Renal cortical epithelial cell (primary cell): ENCODE data around the gene OVAAL. TPM values are rescaled to one million over a fixed set of nuclear protein-coding genes. Genes with fewer than 3 reads are reported as not detected.

Experiments used
- DNase-seq: peaks from one replicate; pipeline ENCODE4 v3.0.0-alpha.2; 2011; ENCODE audit warnings: low read depth
- total RNA-seq: library from RNA; depleted of rRNA; stranded (reverse); fragments of >200 nt; gene quantifications from 2 replicates; pipeline ENCODE4 v1.2.3, GENCODE V29; 2014

Gene OVAAL
- not detected in 2 replicates for total RNA-seq

GRCh38 chr1:180558664-180559063, at the start of gene OVAAL:
Gene OVAAL (plus strand): TSS chr1:180558964.
- DNase-seq, result no peak

- DNase-seq, result no peak
These were observed 47.9 kb upstream of the OVAAL start for GRCh38 chr1:180510882-180511281.

- DNase-seq, result no peak
These were observed 45.2 kb upstream of the OVAAL start for GRCh38 chr1:180513531-180513930.

DNA sequence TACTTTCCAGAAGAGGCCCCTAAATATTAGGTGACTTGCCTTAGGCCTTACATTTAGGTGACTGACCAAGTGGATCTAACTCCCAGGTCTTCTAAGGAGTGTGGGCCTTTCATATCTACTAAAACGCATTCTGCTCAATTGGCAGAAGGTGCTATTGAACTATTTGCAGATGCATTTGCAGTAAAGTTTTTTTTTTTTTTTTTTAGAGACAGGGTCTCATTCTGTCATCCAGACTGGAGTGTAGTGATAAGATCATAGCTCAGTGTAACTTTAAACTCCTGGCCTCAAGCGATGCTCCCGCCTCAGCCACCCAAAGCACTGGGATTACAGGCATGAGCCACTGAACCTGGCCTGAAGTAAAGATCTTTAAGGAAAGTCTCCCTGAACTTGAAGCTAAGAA, 43.4 kb upstream of the OVAAL start:
- DNase-seq, result no peak

DNA sequence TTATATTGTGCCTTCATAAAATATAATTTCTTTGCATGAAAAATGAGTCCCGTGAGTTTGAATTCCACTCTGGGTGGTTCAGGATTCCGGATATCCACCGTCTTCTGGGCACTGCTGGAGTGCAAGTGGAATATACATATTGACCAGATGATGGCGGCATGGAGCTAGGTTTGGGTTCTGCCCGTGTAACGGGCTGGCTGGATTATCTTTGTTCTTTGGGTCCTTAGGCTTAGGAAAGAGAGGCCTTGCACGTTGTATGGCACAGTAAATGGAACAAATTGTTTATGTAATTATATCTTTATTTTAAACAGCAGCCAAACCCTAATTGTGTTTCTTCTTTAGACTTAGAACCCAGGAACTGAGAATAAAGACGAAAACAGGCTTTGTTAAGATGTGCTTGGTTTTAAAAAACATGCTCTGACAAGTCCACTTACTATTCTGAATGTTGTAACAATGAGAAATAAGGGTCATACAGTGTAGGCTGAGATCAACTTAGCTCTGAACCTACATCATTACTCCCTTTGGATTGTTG, 42.8 kb upstream of the OVAAL start:
- peak; percentile 70 for DNase-seq

GRCh38 chr1:180519846-180520245, 38.9 kb upstream of the OVAAL start:
- no peak for DNase-seq

GRCh38 chr1:180521474-180522212, 37.1 kb upstream of the OVAAL start:
- DNase-seq, result peak; percentile 75

DNA sequence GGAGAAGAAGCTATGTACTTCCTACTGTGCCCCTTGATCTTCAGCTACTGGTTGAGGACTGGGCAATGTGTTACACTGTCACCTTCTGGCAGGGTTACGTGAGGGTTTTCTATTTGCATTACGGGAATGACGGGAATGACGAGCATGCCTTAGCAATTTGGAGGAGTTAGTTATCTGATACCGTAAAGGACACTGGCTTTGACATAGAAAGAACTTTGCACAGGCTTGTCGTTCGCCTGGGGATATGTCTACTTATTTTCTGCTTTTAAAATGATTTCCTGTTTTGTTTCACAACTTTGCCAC, 36.6 kb upstream of the OVAAL start:
- DNase-seq, result no peak

DNA sequence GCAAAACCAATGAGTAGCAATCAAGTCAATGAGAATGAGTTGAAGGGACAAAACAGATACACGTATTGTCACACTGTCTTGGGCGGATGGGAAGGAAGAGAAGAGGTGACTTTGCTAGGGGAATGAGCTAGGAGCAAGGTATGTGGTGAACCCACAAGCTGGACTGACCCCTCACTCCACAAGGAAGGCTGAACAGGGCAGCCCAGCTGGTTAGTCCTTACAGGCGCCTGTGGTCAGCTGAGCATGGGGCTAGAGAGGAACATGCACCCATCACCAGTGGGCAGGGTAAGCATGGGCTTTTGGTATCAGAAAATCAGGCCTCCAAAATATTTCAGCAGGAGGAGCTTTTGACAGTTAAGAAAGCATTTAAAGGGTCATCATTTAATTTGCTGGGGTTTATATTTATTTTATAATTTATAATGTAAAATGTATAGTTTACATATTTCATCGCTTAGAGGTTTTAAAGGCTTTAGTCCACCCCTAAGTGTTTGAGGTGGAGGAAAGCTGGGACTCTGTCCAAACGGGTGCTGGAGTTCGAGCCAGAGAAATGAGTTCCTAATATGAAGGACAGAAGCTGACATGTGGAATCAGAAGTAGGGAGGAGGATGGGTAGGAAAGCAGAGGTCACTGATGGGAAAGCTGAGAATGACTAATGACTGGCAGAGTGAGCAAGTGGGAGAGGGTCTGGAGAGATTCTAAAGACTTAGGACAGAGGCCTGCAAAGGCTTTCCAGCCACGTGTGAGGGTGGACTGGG, 34.4 kb upstream of the OVAAL start:
- no peak for DNase-seq

DNA sequence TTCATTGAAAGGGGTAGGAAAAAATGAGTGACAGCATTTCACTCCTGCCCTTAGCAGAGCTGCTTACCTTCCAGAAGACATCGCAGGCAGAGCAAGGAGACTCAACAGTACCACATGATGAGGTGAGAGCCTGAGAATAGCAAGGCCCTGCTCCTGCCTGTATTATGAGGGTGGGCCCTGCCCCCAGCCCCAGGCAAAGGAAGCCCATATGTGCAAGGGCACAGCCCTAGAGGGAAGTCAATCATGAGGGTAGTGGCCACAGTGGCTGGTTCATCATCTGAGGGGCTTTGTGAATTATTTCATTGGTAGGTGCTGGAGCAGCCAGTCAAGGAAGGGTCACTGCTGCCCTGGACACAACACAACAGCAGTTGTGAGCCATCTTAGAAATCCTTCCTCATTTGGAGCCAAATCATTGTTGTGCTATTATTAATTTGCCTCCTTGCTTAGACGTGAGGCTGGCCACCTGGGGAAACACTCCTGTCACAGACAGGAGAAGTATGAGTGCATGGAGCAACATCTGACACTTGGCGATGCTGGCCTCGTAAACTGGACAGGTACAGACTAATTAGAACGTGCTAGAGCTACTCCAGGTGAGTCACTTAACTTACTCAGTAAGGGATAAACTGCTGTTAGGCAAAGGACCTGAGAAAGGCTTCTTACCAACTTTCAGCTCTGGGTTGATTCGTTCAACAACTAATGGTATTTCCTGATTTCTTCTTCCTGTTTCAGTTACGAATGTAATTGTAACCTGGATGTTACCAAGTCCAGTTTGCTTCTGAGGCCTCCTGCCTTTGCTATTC, 33.6 kb upstream of the OVAAL start:
- DNase-seq, result no peak

DNA sequence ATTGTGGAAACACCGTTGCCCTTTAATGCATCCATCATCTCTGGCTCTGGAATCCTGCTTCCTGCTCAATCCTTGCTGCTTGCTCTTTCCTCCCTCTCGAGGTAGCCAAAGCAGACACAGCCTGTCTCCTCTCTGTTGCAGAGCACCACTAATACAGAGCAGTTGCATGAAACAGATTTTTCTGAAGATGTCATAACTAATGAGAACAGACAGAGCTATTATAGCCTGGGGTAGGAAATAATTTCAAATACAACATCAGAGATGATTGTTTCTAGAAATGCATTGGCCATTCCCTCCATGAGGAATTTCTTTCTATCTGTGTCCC, 33.1 kb upstream of the OVAAL start:
- no peak for DNase-seq

- DNase-seq, result peak; percentile 78
These were observed 31.6 kb upstream of the OVAAL start for GRCh38 chr1:180527101-180527669.

DNA sequence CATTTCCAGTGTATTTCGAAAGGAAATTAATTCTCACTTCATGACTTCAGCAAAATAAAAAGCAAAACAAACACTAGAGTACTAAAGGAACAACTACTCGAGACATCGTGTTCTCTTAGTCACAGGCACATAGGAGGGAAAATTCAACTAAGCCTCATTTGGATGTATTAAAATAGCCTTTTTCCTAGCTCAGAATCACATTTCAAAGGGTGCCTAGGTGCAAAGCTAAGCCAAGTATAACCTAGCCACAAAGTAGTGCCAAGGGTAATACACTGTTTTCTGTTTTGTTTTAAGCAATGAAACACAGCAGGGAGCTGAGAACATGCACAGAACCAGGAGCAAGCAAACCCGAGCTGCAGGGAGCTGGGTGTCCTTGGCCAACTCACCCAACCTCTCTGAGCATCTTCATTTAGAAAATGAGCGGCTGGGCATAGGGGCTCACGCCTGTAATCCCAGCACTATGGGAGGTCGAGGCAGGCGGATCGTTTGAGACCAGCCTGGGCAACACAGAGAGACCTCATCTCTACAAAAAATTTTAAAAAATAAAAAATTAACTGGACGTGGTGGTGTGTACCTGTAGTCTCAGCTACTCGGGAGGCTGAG, 29.8 kb upstream of the OVAAL start:
- peak; percentile 41 for DNase-seq

DNA sequence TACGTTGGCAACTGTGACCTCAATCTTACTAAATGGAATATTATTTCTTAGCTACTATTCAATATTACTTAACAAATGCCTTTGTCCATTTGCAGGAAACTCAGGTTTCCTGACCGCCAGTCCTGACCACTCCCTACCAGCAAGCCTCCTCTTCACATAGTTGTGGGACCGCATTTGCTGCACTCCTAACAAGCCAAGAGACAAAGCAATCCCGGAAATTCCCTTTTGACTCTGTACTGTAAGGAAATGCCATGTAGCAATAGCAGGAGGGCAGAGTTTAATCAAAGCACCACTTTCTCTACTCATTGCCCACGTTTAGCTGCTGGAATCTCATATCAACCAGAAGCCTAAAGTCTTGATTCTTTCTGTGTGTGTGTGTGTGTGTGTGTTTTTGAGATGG, 28.3 kb upstream of the OVAAL start:
- peak; percentile 98 for DNase-seq

DNA sequence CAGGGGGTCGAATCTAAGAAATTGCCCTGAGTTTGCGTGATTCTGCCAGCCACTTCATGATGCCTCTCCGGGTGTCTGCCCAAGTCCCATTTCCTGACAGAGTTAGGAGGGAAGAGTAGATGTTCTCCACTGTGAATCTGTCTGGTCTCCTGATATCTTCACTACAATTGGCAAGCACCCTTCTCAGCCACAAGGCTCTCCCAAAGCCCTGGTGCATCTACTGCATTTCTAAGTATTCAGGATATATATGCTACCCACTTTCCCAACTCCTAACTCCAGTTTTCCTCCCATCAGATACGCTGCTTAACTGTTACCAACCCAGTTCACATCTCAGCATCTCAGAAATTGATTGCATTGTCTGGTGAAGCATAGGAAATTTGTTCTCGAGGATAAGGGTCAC, 25.9 kb upstream of the OVAAL start:
- DNase-seq, result no peak

DNA sequence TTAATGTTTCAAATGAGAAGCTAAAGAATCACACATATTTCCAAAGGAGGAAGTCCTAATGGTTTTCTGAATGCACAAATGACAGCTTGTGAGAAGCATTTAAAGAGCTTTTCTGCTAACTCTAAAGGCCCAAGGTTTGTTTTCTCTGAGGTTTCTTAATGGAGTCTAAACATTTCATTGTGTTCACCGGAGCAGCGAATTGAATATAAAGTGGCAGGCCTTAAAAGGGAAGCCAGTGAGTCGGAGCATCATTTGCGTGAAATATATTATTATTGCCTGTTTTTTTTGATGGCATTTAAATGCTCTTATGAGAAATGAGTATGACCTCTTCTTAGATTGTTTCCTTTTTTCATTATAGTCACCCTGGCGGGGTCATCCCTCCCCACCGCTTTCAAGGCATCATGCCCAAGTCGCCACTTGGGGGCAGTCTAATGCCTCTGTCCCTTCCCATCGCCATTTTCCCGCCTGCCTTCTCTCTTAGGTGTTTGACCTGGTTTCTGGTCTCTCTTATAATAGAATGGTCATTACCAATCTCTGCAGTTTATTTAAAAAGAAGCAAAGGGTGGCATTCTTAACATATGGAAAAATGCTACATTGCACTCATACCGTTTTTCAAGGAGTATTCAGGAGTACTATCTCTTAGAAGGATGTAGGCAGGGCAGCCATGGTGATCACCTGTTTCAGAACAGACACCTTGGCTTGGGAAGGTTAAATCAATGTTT, 25.3 kb upstream of the OVAAL start:
- DNase-seq, result peak; percentile 46

DNA sequence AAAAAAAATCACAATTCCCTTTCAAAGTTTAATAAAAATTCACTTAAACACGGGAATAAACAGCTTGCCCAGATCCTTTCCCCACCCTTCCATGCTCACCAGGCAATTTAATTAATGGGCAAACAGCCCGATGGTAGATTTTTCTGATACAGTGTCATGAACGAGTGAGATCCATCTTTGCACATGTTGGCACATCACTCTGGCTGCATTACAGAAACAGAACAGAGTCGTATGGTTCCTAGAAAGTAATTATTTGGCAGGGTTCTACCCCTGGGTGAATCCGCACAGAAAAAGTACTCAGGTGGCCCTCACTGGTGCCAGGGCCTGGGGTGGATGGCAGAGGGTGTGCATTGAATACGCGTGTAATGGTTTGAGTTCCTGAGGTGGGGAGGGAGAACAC, 24.6 kb upstream of the OVAAL start:
- no peak for DNase-seq

DNA sequence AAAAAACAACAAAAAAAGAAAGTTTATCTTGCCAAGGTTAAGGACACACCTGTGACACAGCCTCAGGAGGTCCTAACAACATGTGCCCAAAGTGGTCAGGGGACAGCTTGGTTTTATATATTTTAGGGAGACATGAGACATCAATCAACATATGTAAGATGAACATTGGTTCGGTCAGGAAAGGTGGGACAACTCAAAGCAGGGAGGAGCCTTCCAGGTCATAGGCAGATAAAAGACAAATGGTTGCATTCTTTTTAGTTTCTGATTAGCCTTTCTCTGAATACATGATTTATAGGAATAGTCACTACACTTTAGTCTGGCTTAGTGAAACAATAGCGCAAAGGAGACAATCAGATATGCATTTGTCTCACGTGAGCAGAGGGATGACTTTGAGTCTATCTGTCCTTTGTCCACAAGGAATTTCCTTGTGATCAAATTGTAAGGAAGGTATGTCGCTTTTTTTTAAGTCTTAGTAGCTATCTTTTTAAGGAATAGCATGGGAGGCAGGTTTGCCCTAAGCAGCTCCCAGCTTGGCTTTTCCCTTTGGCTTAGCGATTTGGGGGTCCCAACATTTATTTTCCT, 23.3 kb upstream of the OVAAL start:
- DNase-seq, result no peak

GRCh38 chr1:180536821-180537372, 21.9 kb upstream of the OVAAL start:
- DNase-seq, result no peak

DNA sequence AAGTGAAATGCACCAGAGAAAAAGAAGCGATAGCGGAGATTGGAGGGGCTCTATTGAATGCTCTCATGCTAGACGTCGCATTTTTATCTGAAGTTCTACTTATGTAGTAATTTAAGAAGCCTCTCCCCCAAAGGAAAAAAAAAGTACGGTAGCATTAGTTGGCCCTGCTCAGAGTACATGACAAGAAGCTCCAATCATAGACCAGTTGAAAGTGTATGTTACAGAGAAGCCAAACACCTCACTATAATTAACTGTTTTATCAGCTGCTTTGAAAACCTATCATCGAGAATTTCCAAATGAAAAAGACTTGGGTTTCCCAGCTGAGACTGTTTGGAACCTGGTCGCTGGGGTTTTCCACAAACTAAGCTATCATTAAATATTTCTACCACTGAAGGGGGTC, 19.6 kb upstream of the OVAAL start:
- DNase-seq, result no peak
